Epithelial cell of prostate (primary cell): ENCODE results near the gene LCT.

Experiments
- DNase-seq: peaks from one replicate; pipeline ENCODE4 v3.0.0-alpha.2; 2011; ENCODE audit warnings: low read depth, low spot score
- H3K27ac ChIP-seq: fragments of 450-650 bp; 2 replicates; pipeline ENCODE4 v1.5.1; 2017; ENCODE audit warnings: mild to moderate bottlenecking

Gene LCT

DNA sequence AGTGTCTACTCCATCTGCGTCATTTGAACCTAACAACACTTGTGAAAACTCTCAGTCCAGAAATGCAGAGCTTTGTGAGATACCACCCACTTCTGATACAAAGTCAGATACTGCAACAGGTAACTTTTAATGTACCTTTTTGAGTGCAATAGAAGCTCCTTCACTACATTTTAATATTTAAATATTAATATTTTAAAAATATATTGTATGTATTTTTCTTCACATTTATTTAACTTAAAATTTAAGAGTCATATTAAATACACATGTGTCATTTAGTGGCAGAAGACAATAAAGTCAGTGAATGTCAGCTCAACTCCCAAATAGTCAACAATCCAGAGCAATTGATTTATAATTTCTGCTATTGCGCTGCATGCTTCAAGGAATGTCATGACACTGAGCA is 81.4 kb downstream of the LCT start:
- no peak overlapping the region for H3K27ac ChIP-seq
- no peak for DNase-seq

DNA sequence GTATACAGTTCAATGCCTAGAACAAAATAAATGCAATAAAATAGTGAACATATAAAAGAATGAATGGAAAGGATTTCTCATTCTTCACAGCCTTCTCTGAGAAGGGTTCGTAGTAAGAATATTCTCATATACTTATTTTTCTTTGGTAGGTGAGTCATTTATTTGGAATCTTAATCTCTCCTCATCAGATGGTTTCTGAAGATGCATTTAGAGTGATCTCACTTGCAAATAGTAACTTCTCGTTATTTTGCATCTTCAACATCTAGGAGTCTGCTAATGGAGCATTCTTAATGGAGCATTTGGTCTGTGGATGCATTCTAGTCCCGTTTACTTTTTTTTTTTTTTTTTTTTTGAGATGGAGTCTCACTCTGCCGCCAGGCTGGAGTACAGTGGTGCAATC is 91.4 kb downstream of the LCT start:
- DNase-seq: no peak
- H3K27ac ChIP-seq: peak overlapping the region; percentile 23

DNA sequence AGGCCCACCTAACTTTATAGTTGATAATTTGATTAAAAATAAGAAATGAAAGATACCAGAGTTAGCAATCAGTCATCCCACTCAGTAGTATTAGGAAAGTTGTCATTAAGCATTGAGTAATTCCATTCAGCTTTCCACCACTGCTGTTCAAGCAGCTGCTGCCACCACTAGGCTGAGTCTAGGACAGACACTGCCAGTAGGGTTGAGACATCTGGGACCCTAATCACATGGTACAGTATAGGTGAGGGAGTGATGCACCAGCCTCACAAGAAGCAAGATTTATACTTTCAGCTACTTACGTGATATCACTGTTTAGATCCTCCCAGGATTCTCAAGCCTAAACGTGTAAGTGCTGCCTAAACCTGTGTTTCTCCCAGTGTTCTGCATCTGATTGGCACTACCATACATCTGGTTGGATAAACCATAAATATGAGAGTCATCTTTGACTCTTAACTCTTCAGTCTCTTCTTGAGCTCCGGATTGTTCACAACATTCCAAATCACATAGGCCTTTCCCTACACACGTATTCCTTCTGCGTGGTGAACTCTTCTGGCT is 92.1 kb downstream of the LCT start:
- peak; percentile 49 for DNase-seq
- H3K27ac ChIP-seq: peak overlapping the region; percentile 23

DNA sequence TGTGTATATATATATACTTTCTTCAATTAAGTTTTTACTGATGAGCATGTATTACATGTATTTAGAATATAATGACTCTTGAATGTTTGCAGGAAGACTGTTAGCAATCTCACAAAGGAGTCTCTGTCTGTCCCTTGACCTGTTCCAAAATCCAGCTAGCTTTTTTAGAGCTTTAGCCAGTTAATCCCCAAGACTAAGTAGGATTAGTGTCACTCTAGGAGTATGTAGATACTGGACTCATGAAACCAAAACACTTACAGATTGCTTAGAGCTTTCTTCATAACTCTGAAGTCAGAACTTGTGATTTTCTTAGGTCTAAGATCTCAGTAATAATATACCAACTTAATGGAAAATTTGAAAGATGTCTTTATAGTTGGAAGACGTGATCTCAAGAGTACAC is 93.1 kb downstream of the LCT start:
- DNase-seq: no peak
- peak overlapping the region; percentile 23 for H3K27ac ChIP-seq

DNA sequence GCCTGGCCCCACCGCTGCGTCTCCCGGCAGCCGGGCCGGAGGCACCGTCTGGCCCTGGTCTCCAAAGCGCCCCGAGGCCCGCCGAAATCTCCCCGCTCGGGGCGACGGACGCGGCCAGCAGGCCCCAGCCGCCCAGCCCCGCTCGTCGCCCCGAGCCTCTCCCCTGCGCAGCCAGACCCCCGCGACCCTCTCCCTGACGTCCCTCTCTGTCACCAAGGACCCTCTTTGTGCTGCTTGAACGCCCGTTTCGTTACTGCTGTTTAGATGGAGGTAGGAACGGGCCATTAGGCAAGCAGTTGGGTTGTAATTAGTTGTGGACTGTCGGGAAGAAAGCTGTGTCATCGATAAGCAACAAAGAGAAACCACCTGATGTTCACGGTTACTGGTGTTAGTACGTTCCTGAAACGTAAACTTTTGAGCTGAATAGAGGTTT is 94.6 kb downstream of the LCT start:
- H3K27ac ChIP-seq: peak overlapping the region; percentile 93
- DNase-seq: peak; percentile 27

DNA sequence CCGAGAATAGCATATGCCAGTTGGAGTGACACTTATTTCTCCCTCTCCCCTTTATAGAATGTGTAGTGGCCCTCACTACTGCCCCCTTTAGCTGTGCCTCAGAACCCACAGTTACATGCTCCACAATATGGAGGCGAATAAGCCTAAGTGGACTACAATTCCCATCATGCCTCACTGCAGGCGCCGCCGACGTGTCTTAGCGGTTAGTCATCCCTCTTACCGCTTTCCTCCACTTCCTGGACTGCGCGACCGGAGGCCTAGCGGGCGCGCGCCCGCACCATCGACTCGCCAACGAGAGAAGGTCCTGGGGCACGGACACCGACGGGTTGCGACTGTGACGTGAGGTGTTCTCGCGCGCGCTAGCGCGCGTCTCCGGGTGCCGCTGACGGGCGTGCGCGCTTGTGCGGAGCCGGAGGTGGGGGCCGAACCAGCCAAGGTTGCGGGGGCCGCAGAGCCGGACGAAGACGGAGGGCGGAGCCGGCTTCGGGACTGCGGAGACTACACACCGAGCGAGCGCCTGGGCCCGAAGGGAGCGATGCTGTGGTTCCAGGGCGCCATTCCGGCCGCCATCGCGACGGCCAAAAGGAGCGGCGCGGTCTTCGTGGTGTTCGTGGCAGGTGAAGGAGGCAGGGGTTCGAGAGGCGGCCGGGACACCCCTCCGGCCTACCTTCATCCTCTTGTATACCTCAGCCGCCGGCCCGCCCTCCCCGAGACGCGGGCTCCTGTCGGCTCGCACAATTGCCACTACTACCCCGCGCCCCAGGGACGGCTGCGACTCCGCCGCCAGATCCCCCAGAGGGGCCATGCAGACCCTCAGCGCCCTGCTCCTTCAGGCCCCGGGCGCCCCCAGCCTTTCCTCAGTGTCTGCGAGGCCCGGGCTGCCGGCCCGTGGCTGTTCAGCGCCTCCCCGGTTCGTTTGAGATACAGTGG is 95.3 kb downstream of the LCT start, which contains the start of gene UBXN4:
Gene UBXN4 (plus strand): TSS at position 461 of the 930 bp plus-strand sequence. CDS start 75 bp downstream, at position 536.
- peak within 1 kb of the TSS; percentile 93 for H3K27ac ChIP-seq
- peak; percentile 96 for DNase-seq

DNA sequence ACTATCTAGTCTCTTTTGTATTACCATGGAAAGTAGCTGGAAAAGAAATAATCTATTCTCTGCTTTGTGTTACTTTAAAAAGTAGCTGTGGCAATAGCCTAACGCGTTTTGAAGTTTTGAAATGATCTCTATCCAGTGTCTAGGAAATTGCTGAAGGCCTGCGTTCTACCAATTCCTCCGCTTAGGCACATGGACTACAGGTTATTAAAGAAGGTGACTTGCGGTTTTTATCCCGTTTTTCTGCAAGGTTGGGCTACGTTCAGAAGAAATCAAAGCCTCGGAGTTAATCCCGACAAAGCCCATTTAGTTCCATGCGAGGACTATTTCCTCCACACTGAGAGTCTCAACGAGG is 96.0 kb downstream of the LCT start:
- no peak overlapping the region for H3K27ac ChIP-seq
- DNase-seq: no peak

DNA sequence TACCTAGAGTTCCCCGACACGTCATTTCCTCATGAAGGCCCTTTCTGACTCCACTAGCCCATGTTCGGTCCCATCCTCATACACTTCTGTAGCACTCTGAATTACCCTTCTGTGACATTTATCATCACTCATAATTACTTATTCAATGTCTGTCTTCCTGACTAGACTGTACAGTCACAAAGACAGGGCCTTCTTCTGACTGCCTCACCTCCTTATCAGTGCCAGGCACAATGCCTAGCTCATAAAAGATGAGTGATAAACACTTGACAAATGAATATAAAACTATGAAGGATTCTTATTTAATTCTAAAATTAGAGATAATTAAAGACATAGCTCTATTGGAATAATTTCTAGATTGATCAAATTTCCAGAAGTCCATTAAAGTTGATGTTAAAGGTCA is 96.8 kb downstream of the LCT start:
- no peak for DNase-seq
- no peak overlapping the region for H3K27ac ChIP-seq
